H54 (cell line): ENCODE data around the gene KCNIP3.

Source experiments
- DNase-seq: peaks from one replicate; pipeline ENCODE4 v3.0.0; 2011; ENCODE audit warnings: low spot score, mixed read lengths; ENCODE audit not compliant: insufficient read length
- FAIRE-seq: peaks from 3 replicates; lab custom pipeline; 2011; peaks lifted over from hg19 to GRCh38; lab: Jason Lieb, UNC
- POLR2A ChIP-seq: IDR thresholded peaks from 2 replicates; pipeline ENCODE4 v1.6.1; 2011; ENCODE audit warnings: low read depth, mild to moderate bottlenecking, low read length

The KCNIP3 gene

GRCh38 chr2:95317665-95318425, 20.7 kb downstream of the KCNIP3 start:
- DNase-seq (no peak), FAIRE-seq (no peak)
- no peak for TF ChIP-seq POLR2A

GRCh38 chr2:95318431-95319220, 21.5 kb downstream of the KCNIP3 start:
- no peak for TF ChIP-seq POLR2A
- FAIRE-seq (no peak), DNase-seq (no peak)

- no peak for FAIRE-seq
- no peak for DNase-seq
- no peak for TF ChIP-seq POLR2A
These were observed 22.6 kb downstream of the KCNIP3 start for GRCh38 chr2:95319481-95320343.

- TF ChIP-seq POLR2A: no peak
- FAIRE-seq (no peak), DNase-seq (no peak)
These were observed 23.2 kb downstream of the KCNIP3 start for GRCh38 chr2:95320344-95320712.

- no peak for DNase-seq
- no peak for FAIRE-seq
- TF ChIP-seq POLR2A: no peak
These were observed 24.0 kb downstream of the KCNIP3 start for GRCh38 chr2:95320986-95321767.

- TF ChIP-seq POLR2A: no peak
- FAIRE-seq (no peak), DNase-seq (peak; percentile 70)
These were observed 26.4 kb downstream of the KCNIP3 start for GRCh38 chr2:95323347-95324155.

GRCh38 chr2:95325026-95325425, 27.9 kb downstream of the KCNIP3 start:
- DNase-seq: no peak
- FAIRE-seq: no peak
- no peak for TF ChIP-seq POLR2A

GRCh38 chr2:95325590-95326432, 28.7 kb downstream of the KCNIP3 start:
- DNase-seq: no peak
- TF ChIP-seq POLR2A: no peak
- FAIRE-seq: no peak

- no peak for FAIRE-seq
- DNase-seq: no peak
- TF ChIP-seq POLR2A: no peak
These were observed 29.4 kb downstream of the KCNIP3 start for GRCh38 chr2:95326433-95327140.

- FAIRE-seq: no peak
- no peak for TF ChIP-seq POLR2A
- DNase-seq: no peak
These were observed 30.7 kb downstream of the KCNIP3 start for GRCh38 chr2:95327861-95328260.

GRCh38 chr2:95328358-95329125, 31.4 kb downstream of the KCNIP3 start:
- FAIRE-seq (no peak), DNase-seq (no peak)
- TF ChIP-seq POLR2A: no peak
